H1 (cell line): ENCODE measurements around the gene IARS2. TPM values are rescaled to one million over a fixed set of nuclear protein-coding genes. Genes with fewer than 3 reads are reported as not detected.

Source experiments
- CTCF ChIA-PET: fragments of 300-600 bp; sonication (Branson Sonifier 250); formaldehyde crosslinking; loops from one replicate; lab custom pipeline; 2021; ENCODE audit not compliant: partially characterized antibody; lab: Charles Lee
- POLR2A ChIA-PET: fragments of 300-600 bp; sonication (Branson Sonifier 250); formaldehyde crosslinking; loops from one replicate; lab custom pipeline; 2021; ENCODE audit warnings: inconsistent platforms; ENCODE audit not compliant: partially characterized antibody; lab: Charles Lee
- DNase-seq, 2 experiments: peaks; one replicate each; pipeline versions ENCODE4 v3.0.0 to v3.0.0-alpha.2; 2010 to 2022; ENCODE audit warnings: low spot score in 2 of 2, low read depth in 1 of 2, mixed read lengths in 1 of 2
- FAIRE-seq: peaks from 2 replicates; lab custom pipeline; 2011; peaks lifted over from hg19 to GRCh38; lab: Jason Lieb, UNC
- H2AFZ ChIP-seq: 2 replicates; pipeline ENCODE4 v1.8.1; 2012; ENCODE audit warnings: low read length, inconsistent platforms
- H2AK5ac ChIP-seq: 2 replicates; pipeline ENCODE4 v1.6.1; 2013; ENCODE audit warnings: low read depth, low read length
- H2BK120ac ChIP-seq: replicated peaks from 2 replicates; pipeline ENCODE3; 2013; ENCODE audit warnings: low read depth, low read length, inconsistent platforms
- H2BK12ac ChIP-seq: 2 replicates; pipeline ENCODE4 v1.6.1; 2013; ENCODE audit warnings: low read depth, low read length
- H2BK15ac ChIP-seq: 2 replicates; pipeline ENCODE4 v1.6.1; 2013; ENCODE audit warnings: low read length
- H2BK20ac ChIP-seq: 2 replicates; pipeline ENCODE4 v1.6.1; 2013; ENCODE audit warnings: low read length
- H2BK5ac ChIP-seq: 2 replicates; pipeline ENCODE4 v1.6.1; 2013; ENCODE audit warnings: low read depth, low read length
- H3K14ac ChIP-seq: 2 replicates; pipeline ENCODE4 v1.6.1; 2013; ENCODE audit warnings: inconsistent platforms; ENCODE audit not compliant: insufficient read length
- H3K18ac ChIP-seq: 2 replicates; pipeline ENCODE4 v1.6.1; 2013; ENCODE audit warnings: low read length; ENCODE audit errors: extremely low read depth
- H3K23ac ChIP-seq: 2 replicates; pipeline ENCODE4 v1.6.1; 2013; ENCODE audit warnings: inconsistent platforms; ENCODE audit not compliant: insufficient read length
- H3K23me2 ChIP-seq: 2 replicates; pipeline ENCODE4 v1.6.1; 2013; ENCODE audit warnings: low read depth, low read length
- H3K27ac ChIP-seq: 2 replicates; pipeline ENCODE4 v1.6.1; 2011; ENCODE audit warnings: low read depth, low read length, inconsistent platforms
- H3K27me3 ChIP-seq, 4 experiments: replicated peaks in 1 of 4; 1 replicate in 1 of 4; 2 replicates in 3 of 4; pipeline versions ENCODE4 v1.6.1 to v1.8.1; 2011 to 2013; ENCODE audit warnings: low read length in 3 of 4, mild to moderate bottlenecking in 3 of 4, inconsistent platforms in 2 of 4, mixed read lengths in 2 of 4, moderate library complexity in 1 of 4; ENCODE audit not compliant: control insufficient read depth in 3 of 4, insufficient read depth in 3 of 4; ENCODE audit errors: extremely low read depth in 1 of 4
- H3K36me3 ChIP-seq, 4 experiments: 2 replicates each; pipeline versions ENCODE4 v1.6.1 to v1.8.1; 2011 to 2013; ENCODE audit warnings: mild to moderate bottlenecking in 4 of 4, low read length in 3 of 4, moderate library complexity in 2 of 4, control low read depth in 1 of 4, inconsistent platforms in 1 of 4; ENCODE audit not compliant: insufficient read depth in 4 of 4, control insufficient read depth in 2 of 4
- H3K4ac ChIP-seq: replicated peaks from 2 replicates; pipeline ENCODE3; 2013; ENCODE audit warnings: low read length, low read depth, mixed read lengths, inconsistent platforms; ENCODE audit not compliant: insufficient read length
- H3K4me1 ChIP-seq, 4 experiments: replicated peaks in 1 of 4; 1 replicate in 1 of 4; 2 replicates in 3 of 4; pipeline versions ENCODE4 v1.6.1 to v1.8.1; 2011 to 2013; ENCODE audit warnings: low read length in 3 of 4, inconsistent platforms in 2 of 4, mixed read lengths in 1 of 4; ENCODE audit not compliant: insufficient read depth in 4 of 4, control insufficient read depth in 3 of 4
- H3K4me2 ChIP-seq, 2 experiments: 2 replicates each; pipeline versions ENCODE4 v1.6.1 to v1.8.1; 2011 to 2013; ENCODE audit warnings: low read depth in 2 of 2, low read length in 2 of 2, control low read depth in 1 of 2, inconsistent platforms in 1 of 2, mild to moderate bottlenecking in 1 of 2; ENCODE audit not compliant: insufficient read depth in 1 of 2
- H3K4me3 ChIP-seq, 4 experiments: fragments of 200-600, 300-600 bp in 1 of 4; sonication (generic), shearing (Covaris generic), sonication (Bioruptor Twin) in 1 of 4; 2 replicates each; pipeline versions ENCODE4 v1.5.1 to v1.8.1; 2011 to 2016; ENCODE audit warnings: low read length in 4 of 4, low read depth in 3 of 4, control low read depth in 2 of 4, inconsistent platforms in 2 of 4, mild to moderate bottlenecking in 2 of 4, mixed read lengths in 1 of 4, moderate library complexity in 1 of 4; ENCODE audit not compliant: insufficient read depth in 2 of 4; ENCODE audit errors: extremely low read depth in 1 of 4
- H3K56ac ChIP-seq: replicated peaks from 2 replicates; pipeline ENCODE3; 2013; ENCODE audit warnings: low read depth, mild to moderate bottlenecking, mixed read lengths, low read length, inconsistent platforms; ENCODE audit not compliant: insufficient read length
- H3K79me1 ChIP-seq: 2 replicates; pipeline ENCODE4 v1.6.1; 2013; ENCODE audit warnings: low read depth, low read length, control low read depth
- H3K79me2 ChIP-seq, 2 experiments: 2 replicates each; pipeline versions ENCODE4 v1.6.1 to v1.8.1; 2012 to 2013; ENCODE audit warnings: low read length in 2 of 2, mild to moderate bottlenecking in 2 of 2, inconsistent platforms in 1 of 2; ENCODE audit not compliant: insufficient read depth in 2 of 2, control insufficient read depth in 1 of 2
- H3K9ac ChIP-seq, 4 experiments: replicated peaks in 1 of 4; 1 replicate in 1 of 4; 2 replicates in 3 of 4; pipeline versions ENCODE4 v1.6.1 to v1.8.1; 2011 to 2013; ENCODE audit warnings: low read depth in 3 of 4, low read length in 3 of 4, control low read depth in 2 of 4, mild to moderate bottlenecking in 2 of 4, moderate library complexity in 2 of 4, inconsistent platforms in 1 of 4; ENCODE audit errors: extremely low read depth in 1 of 4
- H3K9me3 ChIP-seq, 2 experiments: 2 replicates each; pipeline versions ENCODE4 v1.6.1 to v1.8.1; 2012 to 2013; ENCODE audit warnings: mild to moderate bottlenecking in 2 of 2, moderate library complexity in 2 of 2, control low read depth in 1 of 2, inconsistent platforms in 1 of 2, low read depth in 1 of 2, low read length in 1 of 2, mixed read lengths in 1 of 2; ENCODE audit not compliant: insufficient read depth in 2 of 2
- H4K20me1 ChIP-seq, 2 experiments: replicated peaks in 1 of 2; 2 replicates each; pipeline versions ENCODE3 to v1.8.1; 2011 to 2013; ENCODE audit warnings: inconsistent platforms in 2 of 2, low read length in 2 of 2, mild to moderate bottlenecking in 1 of 2; ENCODE audit not compliant: insufficient read depth in 2 of 2, control insufficient read depth in 1 of 2
- H4K5ac ChIP-seq: 2 replicates; pipeline ENCODE4 v1.6.1; 2013; ENCODE audit warnings: low read length, low read depth, mixed read lengths, inconsistent platforms; ENCODE audit not compliant: insufficient read length
- H4K8ac ChIP-seq: 2 replicates; pipeline ENCODE4 v1.8.0; 2013; ENCODE audit warnings: mild to moderate bottlenecking, moderate library complexity, low read length, inconsistent platforms; ENCODE audit not compliant: insufficient read depth; ENCODE audit errors: extremely low read depth
- H4K91ac ChIP-seq: replicated peaks from 2 replicates; pipeline ENCODE3; 2013; ENCODE audit warnings: low read length, mixed read lengths, inconsistent platforms; ENCODE audit not compliant: insufficient read length
- RNF2 ChIP-seq: fragments of 200-900, 300-1000 bp; sonication (generic); IDR thresholded peaks from 2 replicates; pipeline ENCODE4 v1.7.1; 2016; ENCODE audit warnings: borderline replicate concordance, low read depth, mild to moderate bottlenecking, antibody characterized with exemption, low read length; ENCODE audit not compliant: poor library complexity, severe bottlenecking; ENCODE audit errors: missing control alignments
- SP1 ChIP-seq: IDR thresholded peaks from 2 replicates; pipeline ENCODE4 v1.6.1; 2011; ENCODE audit warnings: low read depth, low read length
- WGBS, 2 experiments: shearing (Covaris generic) in 1 of 2; methylation state at CpG; one replicate each; pipeline versions ENCODE4 v1.1.6 to v1.1.7; 2013 to 2015; ENCODE audit warnings: low lambda C conversion rate in 2 of 2, mixed read lengths in 2 of 2, inconsistent platforms in 1 of 2, low coverage in 1 of 2, missing lambda C conversion rate in 1 of 2; ENCODE audit not compliant: insufficient replicate concordance in 2 of 2, insufficient coverage in 1 of 2, insufficient read length in 1 of 2; ENCODE audit errors: extremely low coverage in 1 of 2, missing lambda C conversion rate in 1 of 2; 5-methylcytosine and 5-hydroxymethylcytosine counted together
- polyA plus RNA-seq, 7 experiments: library from polyadenylated mRNA; depleted of rRNA in 3 of 7; stranded (reverse) in 5 of 7; unstranded in 2 of 7; fragments of >200 nt in 5 of 7; fragments of 200-250 nt in 2 of 7; gene quantifications; 1 replicate in 5 of 7; 2 replicates in 1 of 7; 4 replicates in 1 of 7; pipeline versions ENCODE4 v1.2.1 to v1.2.3, GENCODE V29; 2011 to 2013; ENCODE audit warnings: missing spikeins in 2 of 7, mixed read lengths in 2 of 7
- total RNA-seq: library from RNA; stranded (reverse); fragmentation: NEBNext Ultra II Directional; extraction: Animal tissue kit (Norgen Biotek cat#: 25700); gene quantifications from 2 replicates; pipeline ENCODE4 v1.2.1, GENCODE V29; 2021

Gene IARS2
- total and polyA plus RNA-seq, 2 of the 8 experiments (the other 6 are each of a cell fraction or from before 2014, with no cell fraction given) = 15.0 to 69.8 TPM

- Histone ChIP-seq H3K56ac (no peak overlapping the region), H3K4ac (no peak overlapping the region), H3K79me2 (no peaks in the 10 kb centered on the region), H3K27ac (no peak overlapping the region), H3K14ac (no peak overlapping the region), H4K91ac (no peak overlapping the region), H2BK20ac (no peak overlapping the region), H2BK15ac (no peak overlapping the region), H2BK120ac (no peak overlapping the region), H3K23ac (no peak overlapping the region), H3K4me2 (no peak overlapping the region), H4K8ac (no peak overlapping the region), H3K4me1 (no peaks in the 10 kb centered on the region), H2AK5ac (no peak overlapping the region), H3K23me2 (no peaks in the 10 kb centered on the region), H3K36me3 (peaks cover 0 to 38% (median 21%) of the 10 kb centered on the region in 4 experiments; a peak in 6 of 8 replicates), H3K18ac (no peak overlapping the region), H4K20me1 (no peaks in the 10 kb centered on the region), H3K4me3 (no peak overlapping the region), H3K9me3 (no peaks in the 10 kb centered on the region), H2BK12ac (no peak overlapping the region), H4K5ac (no peak overlapping the region), H2AFZ (no peak overlapping the region), H3K79me1 (no peaks in the 10 kb centered on the region), H3K27me3 (no peaks in the 10 kb centered on the region), H3K9ac (no peak overlapping the region), H2BK5ac (no peak overlapping the region)
- TF ChIP-seq SP1 (no peak), RNF2 (no peak)
- WGBS, 2 experiments = 88% methylated on average over 2 of the region's 2 CpGs; no CpG with 5 or more reads in 1 of the 2 experiments
- CTCF ChIA-PET = interaction anchor here (0.7 to 1.3 kb wide), 4 partner anchors 13 to 50 kb away, joined by 3 to 9 read pairs (median 3); no protein-coding TSS in a partner anchor
- POLR2A ChIA-PET = no interaction called here
- FAIRE-seq (no peak), DNase-seq (no peak)
Observed at GRCh38 chr1:220135755-220136154, 41.8 kb downstream of the IARS2 start.
